ENCODE data around the gene SIT1. TPM values are rescaled to one million over a fixed set of nuclear protein-coding genes. Genes with fewer than 3 reads are reported as not detected.

Gene SIT1
- total RNA-seq, 1 experiment from 2014 or later = not detected

DNA sequence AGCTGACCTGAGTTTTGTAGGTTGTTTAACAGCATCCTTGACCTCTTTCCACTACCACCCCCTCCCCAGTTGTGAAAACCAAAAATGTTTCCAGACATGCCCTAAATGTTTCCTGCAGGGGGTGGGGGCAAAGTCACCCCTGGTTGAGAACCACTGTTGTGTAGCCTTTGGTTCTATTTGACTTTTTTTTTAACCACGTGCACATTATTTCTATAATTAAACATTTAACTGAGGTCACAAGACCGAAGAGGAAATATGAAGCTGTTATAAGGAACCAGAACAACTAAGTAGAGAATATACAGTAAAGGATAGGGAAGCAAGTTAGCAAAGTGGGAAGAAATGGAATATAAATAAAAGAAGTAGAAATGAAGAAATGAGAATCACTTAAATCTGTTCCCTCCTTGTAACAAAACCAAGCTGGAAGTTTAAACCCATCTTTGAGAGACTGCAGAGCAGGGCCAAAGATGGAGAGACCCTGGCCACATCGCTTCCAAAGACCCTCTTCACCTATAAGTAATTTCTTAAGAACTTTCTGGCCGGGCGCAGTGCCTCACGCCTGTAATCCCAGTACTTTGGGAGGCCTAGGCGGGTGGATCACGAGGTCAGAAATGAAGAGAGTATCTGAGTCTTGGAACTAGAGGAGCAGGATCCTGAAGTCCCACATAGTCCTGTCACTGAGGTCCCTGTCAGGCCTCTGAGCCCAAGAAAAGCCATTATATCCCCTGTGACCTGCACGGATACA lies 14.4 kb downstream of the SIT1 start:
- Histone ChIP-seq H3K36me3 (ENCODE audit: control insufficient read depth, insufficient read depth, low read length) (no peaks in the 10 kb centered on the region), H3K27me3 (ENCODE audit: control insufficient read depth, insufficient read depth, low read length) (no peaks in the 10 kb centered on the region), H3K9me3 (ENCODE audit: control insufficient read depth, insufficient read depth, low read depth, low read length) (no peaks in the 10 kb centered on the region), H3K4me1 (ENCODE audit: control insufficient read depth, insufficient read depth, low read length) (0 out of 2 replicates have a peak, but pooled peaks cover 3% of the 10 kb centered on the region), H3K4me3 (ENCODE audit: low read depth in 2 of 2, low read length in 2 of 2) (no peak overlapping the region), H3K27ac (ENCODE audit: low read length) (no peak overlapping the region)
- TF ChIP-seq, protein P1, sequence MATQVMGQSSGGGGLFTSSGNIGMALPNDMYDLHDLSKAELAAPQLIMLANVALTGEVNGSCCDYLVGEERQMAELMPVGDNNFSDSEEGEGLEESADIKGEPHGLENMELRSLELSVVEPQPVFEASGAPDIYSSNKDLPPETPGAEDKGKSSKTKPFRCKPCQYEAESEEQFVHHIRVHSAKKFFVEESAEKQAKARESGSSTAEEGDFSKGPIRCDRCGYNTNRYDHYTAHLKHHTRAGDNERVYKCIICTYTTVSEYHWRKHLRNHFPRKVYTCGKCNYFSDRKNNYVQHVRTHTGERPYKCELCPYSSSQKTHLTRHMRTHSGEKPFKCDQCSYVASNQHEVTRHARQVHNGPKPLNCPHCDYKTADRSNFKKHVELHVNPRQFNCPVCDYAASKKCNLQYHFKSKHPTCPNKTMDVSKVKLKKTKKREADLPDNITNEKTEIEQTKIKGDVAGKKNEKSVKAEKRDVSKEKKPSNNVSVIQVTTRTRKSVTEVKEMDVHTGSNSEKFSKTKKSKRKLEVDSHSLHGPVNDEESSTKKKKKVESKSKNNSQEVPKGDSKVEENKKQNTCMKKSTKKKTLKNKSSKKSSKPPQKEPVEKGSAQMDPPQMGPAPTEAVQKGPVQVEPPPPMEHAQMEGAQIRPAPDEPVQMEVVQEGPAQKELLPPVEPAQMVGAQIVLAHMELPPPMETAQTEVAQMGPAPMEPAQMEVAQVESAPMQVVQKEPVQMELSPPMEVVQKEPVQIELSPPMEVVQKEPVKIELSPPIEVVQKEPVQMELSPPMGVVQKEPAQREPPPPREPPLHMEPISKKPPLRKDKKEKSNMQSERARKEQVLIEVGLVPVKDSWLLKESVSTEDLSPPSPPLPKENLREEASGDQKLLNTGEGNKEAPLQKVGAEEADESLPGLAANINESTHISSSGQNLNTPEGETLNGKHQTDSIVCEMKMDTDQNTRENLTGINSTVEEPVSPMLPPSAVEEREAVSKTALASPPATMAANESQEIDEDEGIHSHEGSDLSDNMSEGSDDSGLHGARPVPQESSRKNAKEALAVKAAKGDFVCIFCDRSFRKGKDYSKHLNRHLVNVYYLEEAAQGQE (IDR thresholded peaks at IDR 0.05; ENCODE audit: insufficient read depth in 1 of 2, low read depth in 2 of 2, low read length in 1 of 2) = no peak
- TF ChIP-seq, protein P2, sequence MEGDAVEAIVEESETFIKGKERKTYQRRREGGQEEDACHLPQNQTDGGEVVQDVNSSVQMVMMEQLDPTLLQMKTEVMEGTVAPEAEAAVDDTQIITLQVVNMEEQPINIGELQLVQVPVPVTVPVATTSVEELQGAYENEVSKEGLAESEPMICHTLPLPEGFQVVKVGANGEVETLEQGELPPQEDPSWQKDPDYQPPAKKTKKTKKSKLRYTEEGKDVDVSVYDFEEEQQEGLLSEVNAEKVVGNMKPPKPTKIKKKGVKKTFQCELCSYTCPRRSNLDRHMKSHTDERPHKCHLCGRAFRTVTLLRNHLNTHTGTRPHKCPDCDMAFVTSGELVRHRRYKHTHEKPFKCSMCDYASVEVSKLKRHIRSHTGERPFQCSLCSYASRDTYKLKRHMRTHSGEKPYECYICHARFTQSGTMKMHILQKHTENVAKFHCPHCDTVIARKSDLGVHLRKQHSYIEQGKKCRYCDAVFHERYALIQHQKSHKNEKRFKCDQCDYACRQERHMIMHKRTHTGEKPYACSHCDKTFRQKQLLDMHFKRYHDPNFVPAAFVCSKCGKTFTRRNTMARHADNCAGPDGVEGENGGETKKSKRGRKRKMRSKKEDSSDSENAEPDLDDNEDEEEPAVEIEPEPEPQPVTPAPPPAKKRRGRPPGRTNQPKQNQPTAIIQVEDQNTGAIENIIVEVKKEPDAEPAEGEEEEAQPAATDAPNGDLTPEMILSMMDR (IDR thresholded peaks at IDR 0.05) = no peak
- TF ChIP-seq TCF7L2 (IDR thresholded peaks at IDR 0.05; ENCODE audit: low read depth, low read length) (no peak), SIN3A (IDR thresholded peaks at IDR 0.05; ENCODE audit: borderline replicate concordance, insufficient read depth, low read depth, low read length) (no peak), POLR2AphosphoS5 (IDR thresholded peaks at IDR 0.05; ENCODE audit: low read depth, low read length) (no peak)
- DNase-seq (ENCODE audit: low read depth, low spot score) = no peak
- BruUV-seq (replicated peaks) = no TSS peak
- intact Hi-C loops (cut with micrococcal nuclease; ENCODE audit: unreplicated experiment) = no loop called here
- ChIA-PET CTCF (no interaction called here), POLR2A (no interaction called here)
- in situ Hi-C loops (cut with HindIII; ENCODE audit: low pct_unique_long_range_greater_than_20kb, low sequenced_read_pairs) = no loop called here
- no peak for ATAC-seq

DNA sequence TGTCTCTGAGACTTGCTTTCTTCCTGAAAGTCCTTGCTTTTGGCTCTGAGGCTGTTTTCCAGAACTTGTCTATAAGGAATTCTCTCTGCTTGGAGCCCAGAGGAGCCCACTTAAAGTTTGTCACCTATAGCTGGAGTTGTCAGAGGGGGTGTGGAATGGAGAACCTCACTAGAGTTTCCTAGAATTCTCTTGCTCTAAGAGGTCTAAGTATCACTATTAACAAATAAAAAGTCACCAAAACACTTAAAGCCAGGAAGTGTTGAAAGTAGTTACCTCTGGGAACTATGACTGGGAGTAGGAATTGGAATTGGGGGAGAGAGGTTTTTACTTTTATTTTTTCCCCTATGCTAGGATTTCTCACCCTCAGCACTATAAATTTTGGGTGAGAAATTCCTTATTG lies 15.0 kb downstream of the SIT1 start:
- no peak for DNase-seq (ENCODE audit: low read depth, low spot score)
- intact Hi-C loops (cut with micrococcal nuclease; ENCODE audit: unreplicated experiment) = no loop called here
- in situ Hi-C loops (cut with HindIII; ENCODE audit: low pct_unique_long_range_greater_than_20kb, low sequenced_read_pairs) = no loop called here
- H3K27ac ChIP-seq (ENCODE audit: low read length) = no peak overlapping the region
- ChIA-PET POLR2A (no interaction called here), CTCF (no interaction called here)
- TF ChIP-seq SIN3A (IDR thresholded peaks at IDR 0.05; ENCODE audit: borderline replicate concordance, insufficient read depth, low read depth, low read length) (no peak), TCF7L2 (IDR thresholded peaks at IDR 0.05; ENCODE audit: low read depth, low read length) (no peak), POLR2AphosphoS5 (IDR thresholded peaks at IDR 0.05; ENCODE audit: low read depth, low read length) (no peak)
- TF ChIP-seq, protein P2 (IDR thresholded peaks at IDR 0.05) = no peak
- TF ChIP-seq, protein P1 (IDR thresholded peaks at IDR 0.05; ENCODE audit: insufficient read depth in 1 of 2, low read depth in 2 of 2, low read length in 1 of 2) = no peak
- no peaks in the 10 kb centered on the region for H3K9me3 ChIP-seq (ENCODE audit: control insufficient read depth, insufficient read depth, low read depth, low read length)
- no peaks in the 10 kb centered on the region for H3K27me3 ChIP-seq (ENCODE audit: control insufficient read depth, insufficient read depth, low read length)
- H3K4me1 ChIP-seq (ENCODE audit: control insufficient read depth, insufficient read depth, low read length) = 0 out of 2 replicates have a peak, but pooled peaks cover 3% of the 10 kb centered on the region
- no peaks in the 10 kb centered on the region for H3K36me3 ChIP-seq (ENCODE audit: control insufficient read depth, insufficient read depth, low read length)
- ATAC-seq = no peak
- H3K4me3 ChIP-seq (ENCODE audit: low read depth in 2 of 2, low read length in 2 of 2) = no peak overlapping the region
- BruUV-seq (replicated peaks) = no TSS peak

Data from Panc1 (cell line).